Activated CD4-positive, alpha-beta T cell treated with anti-CD3 and anti-CD28 coated beads for 24 hours (primary cell): Measurements from ENCODE around the gene USP15.

ENCODE experiments used
- DNase-seq, 2 donors: peaks; one replicate each; pipeline ENCODE4 v3.0.0-alpha.2; 2020; ENCODE audit warnings: low read depth in 2 of 2

USP15 gene

DNA sequence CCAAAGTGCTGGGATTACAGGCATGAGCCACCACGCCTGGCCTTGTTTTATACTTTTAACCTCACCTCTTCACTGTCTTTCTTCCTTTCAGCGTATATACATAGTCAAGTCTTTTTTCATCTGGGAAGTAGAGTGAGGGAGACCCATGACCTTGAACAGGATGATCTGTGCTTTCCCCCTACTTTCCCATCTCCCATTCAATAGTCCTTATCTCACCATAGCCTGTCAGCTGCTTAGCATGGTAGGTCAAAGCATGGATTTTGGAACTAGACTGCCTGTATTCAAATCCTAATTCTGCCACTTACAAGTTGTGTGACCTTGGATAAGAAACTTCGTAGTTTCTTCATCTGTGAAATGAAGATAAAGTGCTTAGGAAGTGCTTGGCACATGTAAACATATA, 110.0 kb downstream of the USP15 start:
- DNase-seq = no peak

DNA sequence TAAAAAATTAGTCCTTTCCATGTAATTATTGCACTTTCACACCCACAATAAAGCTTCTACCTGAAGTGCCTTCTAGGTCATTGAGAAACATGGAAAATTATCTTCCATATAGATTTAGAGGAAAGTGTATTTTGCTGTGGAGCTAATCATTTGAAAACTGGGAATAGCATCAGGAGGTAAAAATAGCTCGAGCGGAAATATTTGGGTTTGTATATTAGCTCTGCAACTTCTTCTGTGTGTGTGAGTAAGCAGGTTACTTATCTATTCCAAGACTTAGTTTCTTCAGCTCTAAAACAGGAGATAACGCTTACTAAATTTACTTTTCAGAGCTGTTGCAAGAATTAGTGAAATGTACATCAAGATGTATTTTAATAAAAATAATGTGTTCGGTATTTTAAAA, 111.5 kb downstream of the USP15 start:
- no peak for DNase-seq

DNA sequence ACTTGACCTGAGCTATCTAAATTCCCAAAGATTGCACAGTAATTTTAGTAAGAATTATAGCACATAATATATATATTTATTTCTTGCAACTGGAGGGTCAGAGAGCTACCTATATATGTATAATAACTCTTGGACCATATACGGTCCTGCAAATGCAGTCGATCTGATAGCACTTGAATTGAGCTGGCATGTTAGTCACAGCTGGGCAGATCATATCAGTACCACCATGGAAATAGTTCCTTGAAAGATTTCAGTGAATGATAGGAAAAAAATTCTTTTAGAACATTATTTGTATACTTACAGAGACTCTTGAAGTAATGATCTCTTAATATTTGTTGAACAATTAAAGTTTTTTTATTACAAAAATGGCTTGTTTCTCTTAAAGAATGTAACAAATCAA, 111.9 kb downstream of the USP15 start:
- no peak for DNase-seq

DNA sequence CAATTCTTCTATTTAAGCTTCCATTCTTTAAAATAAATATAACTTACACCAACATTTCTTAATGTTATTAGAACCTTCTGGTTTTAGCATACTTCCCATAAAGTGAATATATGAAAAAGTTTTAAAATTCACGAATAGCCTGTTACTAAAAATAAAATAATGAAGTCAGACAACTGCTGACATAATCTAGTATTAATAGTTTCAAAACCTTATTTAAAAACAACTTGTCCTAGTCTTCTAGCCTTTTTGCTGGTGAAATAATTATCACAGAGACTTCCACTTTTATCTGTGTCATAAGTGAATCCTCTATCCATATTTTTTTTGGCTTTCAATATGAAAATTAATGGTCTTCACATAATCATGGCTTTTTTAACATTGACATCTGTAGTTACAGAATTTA, 112.6 kb downstream of the USP15 start:
- DNase-seq = no peak

GRCh38 chr12:62375603-62376002, 115.4 kb downstream of the USP15 start:
- no peak for DNase-seq

GRCh38 chr12:62379026-62379722, 119.0 kb downstream of the USP15 start:
- DNase-seq = no peak

DNA sequence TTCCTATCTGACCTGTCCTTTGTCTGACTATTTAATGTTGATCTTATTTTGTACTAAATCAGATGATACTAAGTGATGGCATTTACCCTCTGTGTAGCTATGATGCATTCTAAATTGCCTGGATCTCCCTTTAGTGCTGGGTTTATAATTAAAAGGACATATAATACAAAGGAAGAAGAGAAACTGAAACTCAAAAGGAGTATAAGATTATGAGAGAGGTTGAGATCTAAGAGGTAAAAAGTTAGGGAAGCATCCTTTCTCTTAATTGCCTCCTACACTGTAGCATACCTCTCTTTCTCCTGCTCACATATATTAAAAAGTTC, 119.5 kb downstream of the USP15 start:
- DNase-seq = no peak

GRCh38 chr12:62382526-62382925, 122.3 kb downstream of the USP15 start:
- no peak for DNase-seq

- no peak for DNase-seq
Measured at GRCh38 chr12:62396750-62397149, 136.5 kb downstream of the USP15 start.

- no peak for DNase-seq
Measured at GRCh38 chr12:62400135-62400534, 139.9 kb downstream of the USP15 start.

DNA sequence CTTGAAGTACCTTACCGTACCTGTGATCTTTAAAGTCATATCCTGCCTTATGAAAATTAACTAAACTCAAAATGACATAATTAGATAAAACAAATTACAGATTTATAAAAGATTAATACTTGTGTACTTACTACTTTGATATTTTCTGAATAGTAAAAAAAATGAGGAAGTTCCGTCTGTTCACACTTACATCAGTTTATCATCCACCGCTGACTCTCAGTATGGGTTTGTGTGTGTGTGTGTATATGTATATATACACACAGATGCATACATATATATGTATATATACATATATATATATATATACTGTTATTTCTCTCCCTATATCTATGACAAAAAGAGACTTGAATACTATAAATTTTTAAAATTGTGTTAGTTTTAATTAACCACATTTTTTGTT, 141.4 kb downstream of the USP15 start:
- DNase-seq = no peak

DNA sequence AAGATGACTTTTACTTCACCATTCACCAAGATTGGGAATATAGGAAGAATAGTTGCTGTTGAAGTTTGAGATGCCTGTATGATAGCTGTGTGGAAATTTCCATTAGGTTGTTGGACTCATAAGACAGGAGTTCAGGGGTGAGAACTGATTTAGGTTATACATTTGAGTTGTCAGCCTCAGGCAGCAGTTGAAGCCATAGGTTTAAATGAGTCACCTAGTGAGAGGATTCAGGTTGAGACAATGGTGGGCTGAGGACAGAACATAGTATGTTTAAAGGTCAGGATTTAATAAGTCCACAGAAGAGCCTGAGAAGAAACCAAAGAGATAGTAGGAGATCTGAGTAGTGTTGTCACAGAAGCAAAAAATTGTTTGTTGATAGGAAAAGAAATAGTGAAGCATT, 142.8 kb downstream of the USP15 start:
- DNase-seq = no peak

GRCh38 chr12:62407587-62407986, 147.4 kb downstream of the USP15 start:
- no peak for DNase-seq

- no peak for DNase-seq
Measured at GRCh38 chr12:62409068-62409467, 148.9 kb downstream of the USP15 start.

GRCh38 chr12:62414180-62414579, 154.0 kb downstream of the USP15 start:
- DNase-seq = no peak

DNA sequence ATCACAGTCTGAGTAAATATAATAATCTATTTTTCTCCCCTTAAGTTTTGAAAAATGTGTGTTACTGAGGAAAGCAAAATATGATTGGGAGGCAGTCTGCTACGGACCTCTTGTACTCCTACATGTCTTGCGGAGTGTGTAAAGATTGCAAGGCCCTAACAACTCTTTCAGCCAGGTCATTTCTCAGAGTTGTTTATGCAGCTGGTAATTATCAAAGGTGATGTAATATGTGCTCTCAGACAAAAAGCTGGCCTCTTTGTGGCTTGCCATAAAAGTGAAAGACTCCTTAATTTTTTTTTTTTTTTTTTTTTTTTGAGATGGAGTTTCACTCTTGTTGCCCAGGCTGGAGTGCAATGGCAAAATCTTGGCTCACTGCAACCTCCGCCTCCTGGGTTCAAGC, 165.9 kb downstream of the USP15 start:
- no peak for DNase-seq

DNA sequence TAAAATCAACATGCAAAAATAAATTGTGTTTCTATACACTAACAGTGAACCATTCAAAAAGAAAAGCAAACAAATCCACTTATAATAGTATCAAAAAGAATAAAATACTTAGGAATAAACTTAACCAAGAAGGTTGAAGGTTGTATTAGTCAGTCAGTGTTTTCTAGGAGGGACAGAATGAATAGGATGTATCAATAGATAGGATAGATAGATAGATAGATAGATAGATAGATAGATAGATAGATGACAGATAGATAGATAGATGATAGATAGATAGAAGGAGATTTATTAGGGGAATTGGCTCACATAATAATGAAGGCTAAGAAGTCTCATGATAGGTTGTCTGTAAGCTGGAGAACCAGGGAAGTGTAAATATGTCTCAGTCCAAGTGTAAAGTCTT, 169.3 kb downstream of the USP15 start:
- DNase-seq = no peak

- DNase-seq = no peak
Measured at GRCh38 chr12:62434494-62435302, 174.5 kb downstream of the USP15 start.

DNA sequence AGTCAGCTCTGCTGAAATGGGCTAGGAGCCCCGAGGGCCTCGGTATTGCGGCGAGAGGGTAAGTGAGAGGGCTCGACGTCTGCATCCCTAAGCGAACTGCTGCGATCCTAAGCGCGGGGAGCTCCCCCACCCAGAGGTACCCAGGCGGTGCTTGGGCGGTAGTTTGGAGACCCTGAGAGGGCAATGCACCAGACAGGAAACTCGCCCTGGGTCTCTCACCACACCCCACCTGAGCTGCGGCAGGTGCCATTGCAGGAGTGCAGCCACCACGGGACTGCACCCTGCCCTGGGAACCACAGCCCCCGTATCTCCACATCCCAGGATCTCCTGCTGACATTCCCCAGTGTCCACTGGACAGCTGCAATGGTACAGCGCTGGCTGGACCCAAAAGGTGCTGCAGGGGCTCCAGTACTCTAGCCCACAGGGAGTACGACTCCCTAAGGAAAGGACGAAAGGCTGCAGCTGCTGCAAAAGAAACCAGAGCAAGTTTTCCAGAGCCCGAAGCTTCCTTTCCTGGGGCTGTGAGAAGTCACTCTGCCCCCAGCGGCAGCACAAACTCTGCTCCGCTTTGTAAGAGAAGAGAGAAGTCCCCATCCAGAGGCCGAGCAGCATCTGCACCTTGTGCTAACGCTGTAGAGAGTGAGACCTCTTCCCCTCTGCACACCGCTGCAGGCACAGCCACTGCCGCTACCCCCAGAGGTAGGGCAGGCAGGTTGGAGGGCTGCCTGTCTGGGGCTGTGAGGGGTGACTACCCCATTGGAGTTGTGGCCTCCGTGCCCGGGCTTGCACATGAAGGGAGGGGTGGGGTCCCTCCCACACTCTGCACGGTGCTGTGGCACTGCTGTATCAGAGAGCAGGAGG, 175.3 kb downstream of the USP15 start:
- DNase-seq = peak in 1 of 2 donors; percentile 15

GRCh38 chr12:62436164-62436503, 175.9 kb downstream of the USP15 start:
- no peak for DNase-seq

GRCh38 chr12:62438098-62438692, 178.0 kb downstream of the USP15 start:
- DNase-seq = peak; percentile 34 to 55

GRCh38 chr12:62446754-62447452, 186.7 kb downstream of the USP15 start:
- DNase-seq = no peak
